ENCODE data around the gene RIBC1.
"Not testable (repeated sequence)": the region's sequence is repeated elsewhere in the genome, so short reads cannot be mapped to it uniquely, and the experiment has no call there.

RIBC1 gene

GRCh38 chrX:53422861-53423306 lies at the start of gene RIBC1:
Gene RIBC1 (plus strand): TSS chrX:53422873. CDS start chrX:53426277, 3,404 bp downstream.
- no peak for DNase-seq (ENCODE audit: low read depth)

GRCh38 chrX:53373307-53373706 lies 49.4 kb upstream of the RIBC1 start:
- DNase-seq (ENCODE audit: low read depth) = no peak

- DNase-seq (ENCODE audit: low read depth) = no peak
Observed at GRCh38 chrX:53374222-53374820, 48.4 kb upstream of the RIBC1 start.

GRCh38 chrX:53374923-53375322 lies 47.8 kb upstream of the RIBC1 start:
- no peak for DNase-seq (ENCODE audit: low read depth)

GRCh38 chrX:53376888-53377287 lies 45.8 kb upstream of the RIBC1 start:
- no peak for DNase-seq (ENCODE audit: low read depth)

GRCh38 chrX:53377464-53377863 lies 45.2 kb upstream of the RIBC1 start:
- no peak for DNase-seq (ENCODE audit: low read depth)

GRCh38 chrX:53379008-53379710 lies 43.5 kb upstream of the RIBC1 start:
- no peak for DNase-seq (ENCODE audit: low read depth)

GRCh38 chrX:53379747-53380146 lies 42.9 kb upstream of the RIBC1 start:
- DNase-seq (ENCODE audit: low read depth) = no peak

- DNase-seq (ENCODE audit: low read depth) = no peak
Observed at GRCh38 chrX:53383376-53384076, 39.1 kb upstream of the RIBC1 start.

- no peak for DNase-seq (ENCODE audit: low read depth)
Observed at GRCh38 chrX:53395605-53396298, 26.9 kb upstream of the RIBC1 start.

- no peak for DNase-seq (ENCODE audit: low read depth)
Observed at GRCh38 chrX:53398216-53398615, 24.5 kb upstream of the RIBC1 start.

- no peak for DNase-seq (ENCODE audit: low read depth)
Observed at GRCh38 chrX:53403535-53403934, 19.1 kb upstream of the RIBC1 start.

GRCh38 chrX:53412446-53412845 lies 10.2 kb upstream of the RIBC1 start:
- DNase-seq (ENCODE audit: low read depth) = no peak

GRCh38 chrX:53420351-53420750 lies 2.3 kb upstream of the RIBC1 start:
- DNase-seq (ENCODE audit: low read depth) = not testable (repeated sequence)

- no peak for DNase-seq (ENCODE audit: low read depth)
Observed at GRCh38 chrX:53421125-53421524, 1.5 kb upstream of the RIBC1 start.

GRCh38 chrX:53421772-53422085 lies 944 bp upstream of the RIBC1 start:
- no peak for DNase-seq (ENCODE audit: low read depth)

GRCh38 chrX:53422086-53422860 lies 400 bp upstream of the RIBC1 start, which contains the start of gene SMC1A:
Gene SMC1A (minus strand): TSS chrX:53422654. CDS start chrX:53422600, 54 bp downstream.
- peak; percentile 99 for DNase-seq (ENCODE audit: low read depth)

GRCh38 chrX:53429755-53430154 lies 7.1 kb downstream of the RIBC1 start:
- no peak for DNase-seq (ENCODE audit: low read depth)

GRCh38 chrX:53430231-53430630 lies 7.6 kb downstream of the RIBC1 start:
- DNase-seq (ENCODE audit: low read depth) = no peak

GRCh38 chrX:53433651-53434639 lies 11.3 kb downstream of the RIBC1 start, which contains the start of gene HSD17B10:
Gene HSD17B10 (minus strand): TSS chrX:53434370. CDS start chrX:53434345, 25 bp downstream.
- DNase-seq (ENCODE audit: low read depth) = peak; percentile 60
